GM12872 (cell line): ENCODE data around the gene DNAH17.

Source experiments
- CTCF ChIP-seq: IDR thresholded peaks from 3 replicates; pipeline ENCODE4 v1.5.1; 2011; ENCODE audit warnings: low read depth, mild to moderate bottlenecking, low read length, moderate library complexity; ENCODE audit not compliant: insufficient read depth

DNAH17 gene

GRCh38 chr17:78449983-78450595 lies 127.1 kb downstream of the DNAH17 start:
- TF ChIP-seq CTCF, result no peak

GRCh38 chr17:78448356-78448993 lies 128.7 kb downstream of the DNAH17 start:
- peak; percentile 44; the same call in 2 of the 3 replicates for TF ChIP-seq CTCF

GRCh38 chr17:78446833-78447232 lies 130.4 kb downstream of the DNAH17 start:
- TF ChIP-seq CTCF, result no peak

GRCh38 chr17:78444392-78444791 lies 132.8 kb downstream of the DNAH17 start:
- TF ChIP-seq CTCF, result no peak

- no peak for TF ChIP-seq CTCF
Measured at GRCh38 chr17:78442648-78443218, 134.5 kb downstream of the DNAH17 start.

- no peak for TF ChIP-seq CTCF
Measured at GRCh38 chr17:78441271-78441971, 135.8 kb downstream of the DNAH17 start.

GRCh38 chr17:78438694-78439325 lies 138.4 kb downstream of the DNAH17 start:
- TF ChIP-seq CTCF, result no peak
